Liver (tissue), 9 donors: ENCODE data around the gene PPM1A. TPM values are rescaled to one million over a fixed set of nuclear protein-coding genes. Genes with fewer than 3 reads are reported as not detected.

Source experiments
- DNase-seq: peaks from one replicate; pipeline ENCODE4 v3.0.0-alpha.2; 2017; ENCODE audit warnings: low spot score
- H3K27ac ChIP-seq, 2 donors: one replicate each; pipeline ENCODE4 v1.7.0; 2013; ENCODE audit warnings: inconsistent platforms in 2 of 2, low read length in 2 of 2, control low read depth in 1 of 2, low read depth in 1 of 2, mild to moderate bottlenecking in 1 of 2
- H3K27me3 ChIP-seq, 4 donors: one replicate each; pipeline versions ENCODE4 v1.6.1 to v1.7.0; 2013; ENCODE audit warnings: low read length in 3 of 4, inconsistent platforms in 1 of 4, mild to moderate bottlenecking in 1 of 4, moderate library complexity in 1 of 4; ENCODE audit not compliant: control insufficient read depth in 4 of 4, insufficient read depth in 4 of 4
- H3K36me3 ChIP-seq, 4 donors: one replicate each; pipeline versions ENCODE4 v1.6.1 to v1.7.0; 2013; ENCODE audit warnings: low read length in 3 of 4, mild to moderate bottlenecking in 3 of 4, low read depth in 1 of 4, moderate library complexity in 1 of 4; ENCODE audit not compliant: control insufficient read depth in 4 of 4, insufficient read depth in 3 of 4
- H3K4me1 ChIP-seq, 4 donors: one replicate each; pipeline versions ENCODE4 v1.6.1 to v1.7.0; 2013; ENCODE audit warnings: low read length in 3 of 4, mild to moderate bottlenecking in 3 of 4, moderate library complexity in 1 of 4; ENCODE audit not compliant: control insufficient read depth in 4 of 4, insufficient read depth in 4 of 4
- H3K4me3 ChIP-seq, 3 donors: one replicate each; pipeline versions ENCODE4 v1.6.1 to v1.7.0; 2013; ENCODE audit warnings: low read length in 3 of 3, control low read depth in 1 of 3, low read depth in 1 of 3, mild to moderate bottlenecking in 1 of 3
- H3K9ac ChIP-seq, 2 donors: one replicate each; pipeline ENCODE4 v1.7.0; 2013; ENCODE audit warnings: low read length in 2 of 2, mild to moderate bottlenecking in 2 of 2, moderate library complexity in 2 of 2, control low read depth in 1 of 2, low read depth in 1 of 2
- H3K9me3 ChIP-seq, 4 donors: one replicate each; pipeline versions ENCODE4 v1.6.1 to v1.7.0; 2013; ENCODE audit warnings: low read length in 3 of 4; ENCODE audit not compliant: control insufficient read depth in 4 of 4
- ATF3 ChIP-seq: IDR thresholded peaks from 2 replicates; pipeline ENCODE4 v1.6.1; 2016; ENCODE audit warnings: antibody characterized with exemption
- CTCF ChIP-seq: fragments of 150-350 bp; IDR thresholded peaks from 2 replicates; pipeline ENCODE4 v1.5.1; 2017; ENCODE audit warnings: improper control_type of control experiment, low read depth, low read length; ENCODE audit not compliant: missing input control
- EGR1 ChIP-seq, 2 donors: IDR thresholded peaks; 2 replicates each; pipeline ENCODE4 v1.6.1; 2016 to 2018; ENCODE audit warnings: antibody characterized with exemption in 2 of 2, low read depth in 2 of 2
- FOXA1 ChIP-seq: IDR thresholded peaks from 2 replicates; pipeline ENCODE4 v1.6.1; 2016; ENCODE audit warnings: antibody characterized with exemption
- FOXA2 ChIP-seq: IDR thresholded peaks from 2 replicates; pipeline ENCODE4 v1.6.1; 2016; ENCODE audit warnings: antibody characterized with exemption
- GABPA ChIP-seq, 2 donors: IDR thresholded peaks in 1 of 2; conservative IDR thresholded peaks in 1 of 2; 2 replicates each; pipeline ENCODE4 v1.6.1; 2016; ENCODE audit warnings: antibody characterized with exemption in 2 of 2, mild to moderate bottlenecking in 1 of 2, moderate library complexity in 1 of 2
- HNF4A ChIP-seq, 2 donors: conservative IDR thresholded peaks; 2 replicates each; pipeline ENCODE4 v1.6.1; 2016; ENCODE audit warnings: antibody characterized with exemption in 2 of 2, mild to moderate bottlenecking in 2 of 2
- HNF4G ChIP-seq: IDR thresholded peaks from 2 replicates; pipeline ENCODE4 v1.6.1; 2016; ENCODE audit warnings: antibody characterized with exemption
- JUND ChIP-seq, 2 donors: IDR thresholded peaks; 2 replicates each; pipeline ENCODE4 v1.6.1; 2016; ENCODE audit warnings: antibody characterized with exemption in 2 of 2
- MAX ChIP-seq: IDR thresholded peaks from 2 replicates; pipeline ENCODE4 v1.6.1; 2016; ENCODE audit warnings: antibody characterized with exemption
- NR2F2 ChIP-seq: IDR thresholded peaks from 2 replicates; pipeline ENCODE4 v1.6.1; 2016; ENCODE audit warnings: antibody characterized with exemption
- RAD21 ChIP-seq, 2 donors: IDR thresholded peaks; 2 replicates each; pipeline ENCODE4 v1.6.1; 2016; ENCODE audit warnings: antibody characterized with exemption in 2 of 2, mild to moderate bottlenecking in 2 of 2
- RXRA ChIP-seq, 2 donors: IDR thresholded peaks; 2 replicates each; pipeline ENCODE4 v1.6.1; 2017 to 2018; ENCODE audit warnings: antibody characterized with exemption in 2 of 2, mild to moderate bottlenecking in 1 of 2
- SP1 ChIP-seq: IDR thresholded peaks from 2 replicates; pipeline ENCODE4 v1.6.1; 2018; ENCODE audit warnings: antibody characterized with exemption, mild to moderate bottlenecking
- TAF1 ChIP-seq: conservative IDR thresholded peaks from 2 replicates; pipeline ENCODE4 v1.6.1; 2016; ENCODE audit warnings: antibody characterized with exemption, mild to moderate bottlenecking
- YY1 ChIP-seq: IDR thresholded peaks from 2 replicates; pipeline ENCODE4 v1.6.1; 2016; ENCODE audit warnings: antibody characterized with exemption, mild to moderate bottlenecking
- ZBTB33 ChIP-seq: IDR thresholded peaks from 2 replicates; pipeline ENCODE4 v1.6.1; 2016; ENCODE audit warnings: antibody characterized with exemption
- WGBS: extraction: QIAGEN DNeasy Blood & Tissue Kit; methylation state at CpG from one replicate; pipeline ENCODE4 v1.1.7; 2013; 5-methylcytosine and 5-hydroxymethylcytosine counted together
- polyA plus RNA-seq, 2 donors: library from polyadenylated mRNA; stranded (reverse) in 1 of 2; unstranded in 1 of 2; fragments of 200-250 nt in 1 of 2; fragments of >200 nt in 1 of 2; fragmentation: Nextera tagmentation in 1 of 2; extraction: Ambion mirVana in 1 of 2; gene quantifications; one replicate each; pipeline versions ENCODE4 v1.2.1 to v1.2.3, GENCODE V29; 2013 to 2015
- total RNA-seq, 2 donors: library from RNA; depleted of rRNA; stranded (reverse); fragments of >200 nt; gene quantifications; one replicate each; pipeline ENCODE4 v1.2.3, GENCODE V29; 2014
- TF ChIP-seq, protein P1 (sequence below): IDR thresholded peaks from 2 replicates; pipeline ENCODE4 v1.6.1; 2016; ENCODE audit warnings: antibody characterized with exemption, mild to moderate bottlenecking
- donor health status: healthy.
- donor health status: healthy.
- donor health status: healthy.
- donor health status: healthy.
- donor health status: healthy.

PPM1A gene
- total and polyA plus RNA-seq, 4 donors = 23.0 to 43.2 (median 29.5) TPM

DNA sequence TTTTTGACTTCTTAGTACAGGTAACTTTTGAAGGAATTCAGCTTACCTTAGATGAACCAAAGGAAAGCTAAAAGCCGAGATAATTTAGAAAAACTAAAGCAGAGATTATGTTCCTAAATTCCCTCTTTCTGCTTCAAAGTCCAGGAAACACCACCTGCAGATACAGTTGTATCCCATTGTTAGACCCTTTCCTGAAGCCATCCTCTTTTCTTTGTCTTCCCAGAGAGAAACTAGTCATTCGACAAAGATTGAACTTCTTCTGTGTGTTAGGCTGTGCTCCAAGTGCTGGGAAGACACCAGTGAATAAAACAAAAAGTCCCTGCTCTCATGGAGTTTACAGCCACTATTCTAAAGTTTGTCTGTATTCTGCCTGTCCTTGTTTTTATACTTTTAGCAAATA, 29.3 kb downstream of the PPM1A start:
- 76% methylated on average over 2 of the region's 2 CpGs for WGBS
- TF ChIP-seq SP1 (no peak), ATF3 (no peak), FOXA2 (no peak), RAD21 (IDR thresholded peaks at IDR 0.05) (no peak), NR2F2 (no peak), ZBTB33 (no peak), FOXA1 (no peak), RXRA (IDR thresholded peaks at IDR 0.05) (no peak), JUND (IDR thresholded peaks at IDR 0.05) (no peak), HNF4A (conservative IDR thresholded peaks at IDR 0.05) (no peak), TAF1 (no peak), GABPA (IDR thresholded peaks at IDR 0.05 in 1 of 2, conservative IDR thresholded peaks at IDR 0.05 in 1 of 2) (no peak), MAX (no peak), EGR1 (IDR thresholded peaks at IDR 0.05; ENCODE audit: low read depth in 2 of 2) (no peak), HNF4G (no peak), YY1 (no peak), CTCF (no peak)
- TF ChIP-seq, protein P1, sequence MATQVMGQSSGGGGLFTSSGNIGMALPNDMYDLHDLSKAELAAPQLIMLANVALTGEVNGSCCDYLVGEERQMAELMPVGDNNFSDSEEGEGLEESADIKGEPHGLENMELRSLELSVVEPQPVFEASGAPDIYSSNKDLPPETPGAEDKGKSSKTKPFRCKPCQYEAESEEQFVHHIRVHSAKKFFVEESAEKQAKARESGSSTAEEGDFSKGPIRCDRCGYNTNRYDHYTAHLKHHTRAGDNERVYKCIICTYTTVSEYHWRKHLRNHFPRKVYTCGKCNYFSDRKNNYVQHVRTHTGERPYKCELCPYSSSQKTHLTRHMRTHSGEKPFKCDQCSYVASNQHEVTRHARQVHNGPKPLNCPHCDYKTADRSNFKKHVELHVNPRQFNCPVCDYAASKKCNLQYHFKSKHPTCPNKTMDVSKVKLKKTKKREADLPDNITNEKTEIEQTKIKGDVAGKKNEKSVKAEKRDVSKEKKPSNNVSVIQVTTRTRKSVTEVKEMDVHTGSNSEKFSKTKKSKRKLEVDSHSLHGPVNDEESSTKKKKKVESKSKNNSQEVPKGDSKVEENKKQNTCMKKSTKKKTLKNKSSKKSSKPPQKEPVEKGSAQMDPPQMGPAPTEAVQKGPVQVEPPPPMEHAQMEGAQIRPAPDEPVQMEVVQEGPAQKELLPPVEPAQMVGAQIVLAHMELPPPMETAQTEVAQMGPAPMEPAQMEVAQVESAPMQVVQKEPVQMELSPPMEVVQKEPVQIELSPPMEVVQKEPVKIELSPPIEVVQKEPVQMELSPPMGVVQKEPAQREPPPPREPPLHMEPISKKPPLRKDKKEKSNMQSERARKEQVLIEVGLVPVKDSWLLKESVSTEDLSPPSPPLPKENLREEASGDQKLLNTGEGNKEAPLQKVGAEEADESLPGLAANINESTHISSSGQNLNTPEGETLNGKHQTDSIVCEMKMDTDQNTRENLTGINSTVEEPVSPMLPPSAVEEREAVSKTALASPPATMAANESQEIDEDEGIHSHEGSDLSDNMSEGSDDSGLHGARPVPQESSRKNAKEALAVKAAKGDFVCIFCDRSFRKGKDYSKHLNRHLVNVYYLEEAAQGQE = no peak
- no peak overlapping the region for H3K27ac ChIP-seq
- no peaks in the 10 kb centered on the region for H3K9me3 ChIP-seq
- H3K9ac ChIP-seq = no peak overlapping the region
- no peak for DNase-seq
- H3K36me3 ChIP-seq = peaks cover 2 to 9% (median 7%) of the 10 kb centered on the region in 4 donors
- no peak overlapping the region for H3K4me3 ChIP-seq
- peaks cover 0 to 8% (median 6%) of the 10 kb centered on the region in 4 donors for H3K4me1 ChIP-seq
- no peaks in the 10 kb centered on the region for H3K27me3 ChIP-seq
